NCI-H748 (cell line): ENCODE measurements around the gene RNU6-9.
A peak's percentile ranks its signal among the peaks of the same experiment; 100 is the strongest.

Experiments used
- DNase-seq: peaks from one replicate; lab custom pipeline; 2025; ENCODE audit not compliant: unreplicated experiment; lab: John Stamatoyannopoulos, UW

Gene RNU6-9

GRCh38 chr19:861756-862580 lies 31.3 kb upstream of the RNU6-9 start:
- DNase-seq, result peak; percentile 81

- peak; percentile 58 for DNase-seq
These were observed 30.5 kb upstream of the RNU6-9 start for GRCh38 chr19:862581-863314.

- DNase-seq, result no peak
These were observed 30.0 kb upstream of the RNU6-9 start for GRCh38 chr19:863315-863620.

- no peak for DNase-seq
These were observed 26.4 kb upstream of the RNU6-9 start for GRCh38 chr19:866769-867300.

- no peak for DNase-seq
These were observed 25.9 kb upstream of the RNU6-9 start for GRCh38 chr19:867301-867793.

- no peak for DNase-seq
These were observed 25.3 kb upstream of the RNU6-9 start for GRCh38 chr19:867855-868457.

- DNase-seq, result no peak
These were observed 24.6 kb upstream of the RNU6-9 start for GRCh38 chr19:868458-869244.

GRCh38 chr19:869245-870177 lies 23.8 kb upstream of the RNU6-9 start:
- DNase-seq, result no peak

GRCh38 chr19:870314-870713 lies 23.0 kb upstream of the RNU6-9 start:
- no peak for DNase-seq

- DNase-seq, result no peak
These were observed 22.3 kb upstream of the RNU6-9 start for GRCh38 chr19:870963-871401.

GRCh38 chr19:871446-872265 lies 21.6 kb upstream of the RNU6-9 start:
- DNase-seq, result no peak

GRCh38 chr19:872266-872951 lies 20.9 kb upstream of the RNU6-9 start:
- peak; percentile 32 for DNase-seq

GRCh38 chr19:873084-873483 lies 20.2 kb upstream of the RNU6-9 start:
- no peak for DNase-seq

GRCh38 chr19:873561-874041 lies 19.7 kb upstream of the RNU6-9 start:
- DNase-seq, result no peak

GRCh38 chr19:875265-875879 lies 17.9 kb upstream of the RNU6-9 start:
- DNase-seq, result no peak

- no peak for DNase-seq
These were observed 17.2 kb upstream of the RNU6-9 start for GRCh38 chr19:876089-876488.

- no peak for DNase-seq
These were observed 16.4 kb upstream of the RNU6-9 start for GRCh38 chr19:876780-877314.
